OCI-M2 (cell line): ENCODE measurements around the gene KCNS1.
"Not testable (repeated sequence)": the region's sequence is repeated elsewhere in the genome, so short reads cannot be mapped to it uniquely, and the experiment has no call there.

Experiments
- DNase-seq: peaks from one replicate; lab custom pipeline; 2025; ENCODE audit not compliant: unreplicated experiment; lab: John Stamatoyannopoulos, UW

Gene KCNS1

GRCh38 chr20:45100563-45101245 lies at the start of gene KCNS1:
KCNS1 (minus strand) TSS chr20:45101127; CDS start chr20:45099236, 1,891 bp downstream.
- no peak for DNase-seq

GRCh38 chr20:45149062-45149461 lies 48.1 kb upstream of the KCNS1 start:
- DNase-seq, result no peak

- no peak for DNase-seq
Observed at GRCh38 chr20:45140836-45141235, 39.9 kb upstream of the KCNS1 start.

GRCh38 chr20:45139733-45140375 lies 38.9 kb upstream of the KCNS1 start:
- DNase-seq, result not testable (repeated sequence)

- DNase-seq, result no peak
Observed at GRCh38 chr20:45138561-45139300, 37.8 kb upstream of the KCNS1 start.

GRCh38 chr20:45136911-45137310 lies 36.0 kb upstream of the KCNS1 start:
- no peak for DNase-seq

- DNase-seq, result no peak
Observed at GRCh38 chr20:45128099-45128498, 27.2 kb upstream of the KCNS1 start.

GRCh38 chr20:45124365-45124764 lies 23.4 kb upstream of the KCNS1 start, which contains the start of gene WFDC12:
WFDC12 (minus strand) TSS chr20:45124465; CDS start chr20:45124447, 18 bp downstream.
- DNase-seq, result no peak

- DNase-seq, result no peak
Observed at GRCh38 chr20:45121388-45121787, 20.5 kb upstream of the KCNS1 start.

- DNase-seq, result no peak
Observed at GRCh38 chr20:45119556-45120266, 18.8 kb upstream of the KCNS1 start.

- no peak for DNase-seq
Observed at GRCh38 chr20:45118028-45118427, 17.1 kb upstream of the KCNS1 start.

GRCh38 chr20:45117581-45117980 lies 16.7 kb upstream of the KCNS1 start:
- no peak for DNase-seq

GRCh38 chr20:45115829-45116228 lies 14.9 kb upstream of the KCNS1 start:
- DNase-seq, result no peak

- DNase-seq, result no peak
Observed at GRCh38 chr20:45115386-45115774, 14.5 kb upstream of the KCNS1 start.

GRCh38 chr20:45114465-45115385 lies 13.8 kb upstream of the KCNS1 start, which contains the start of gene WFDC5:
WFDC5 (minus strand) TSS chr20:45115174; CDS start chr20:45115083, 91 bp downstream.
- DNase-seq, result no peak

GRCh38 chr20:45113865-45114264 lies 12.9 kb upstream of the KCNS1 start:
- DNase-seq, result no peak

GRCh38 chr20:45112754-45113153 lies 11.8 kb upstream of the KCNS1 start:
- DNase-seq, result no peak

- no peak for DNase-seq
Observed at GRCh38 chr20:45111799-45112471, 11.0 kb upstream of the KCNS1 start.

GRCh38 chr20:45111285-45111684 lies 10.4 kb upstream of the KCNS1 start:
- DNase-seq, result no peak

- no peak for DNase-seq
Observed at GRCh38 chr20:45110301-45110700, 9.4 kb upstream of the KCNS1 start.
